WERI-Rb-1 (cell line): Measurements from ENCODE around the gene CCDC91.

Source experiments
- DNase-seq: peaks from one replicate; pipeline ENCODE4 v3.0.0-alpha.2; 2020
- H3K27ac ChIP-seq: fragments of 250-450 bp; sonication (Bioruptor Pico); 2 replicates; pipeline ENCODE4 v1.5.1; 2020; ENCODE audit warnings: mild to moderate bottlenecking, moderate library complexity
- H3K27me3 ChIP-seq: fragments of 250-450 bp; sonication (Bioruptor Pico); 2 replicates; pipeline ENCODE4 v1.5.1; 2021; ENCODE audit warnings: mild to moderate bottlenecking, low read depth, moderate library complexity; ENCODE audit not compliant: insufficient read depth, severe bottlenecking
- H3K36me3 ChIP-seq: fragments of 250-450 bp; sonication (Bioruptor Pico); 2 replicates; pipeline ENCODE4 v1.5.1; 2020; ENCODE audit warnings: mild to moderate bottlenecking, moderate library complexity
- H3K4me3 ChIP-seq: 2 replicates; pipeline ENCODE4 v1.5.1; 2011; ENCODE audit warnings: low read depth, mild to moderate bottlenecking, control low read depth, low read length
- H3K9me3 ChIP-seq: fragments of 250-450 bp; sonication (Bioruptor Pico); 2 replicates; pipeline ENCODE4 v1.5.1; 2021; ENCODE audit warnings: mild to moderate bottlenecking, moderate library complexity; ENCODE audit not compliant: severe bottlenecking
- CTCF ChIP-seq: IDR thresholded peaks from 2 replicates; pipeline ENCODE4 v1.5.1; 2011; ENCODE audit warnings: low read depth, mild to moderate bottlenecking, control low read depth, inconsistent platforms, low read length

Gene CCDC91

GRCh38 chr12:28537474-28537873 is 347.2 kb downstream of the CCDC91 start:
- Histone ChIP-seq H3K4me3 (no peak overlapping the region), H3K27me3 (no peaks in the 10 kb centered on the region), H3K27ac (no peak overlapping the region), H3K36me3 (no peaks in the 10 kb centered on the region), H3K9me3 (no peaks in the 10 kb centered on the region)
- no peak for DNase-seq
- no peak for TF ChIP-seq CTCF

GRCh38 chr12:28539691-28540323 is 349.6 kb downstream of the CCDC91 start:
- no peak overlapping the region for H3K4me3 ChIP-seq
- DNase-seq: no peak
- H3K9me3 ChIP-seq: no peaks in the 10 kb centered on the region
- no peak overlapping the region for H3K27ac ChIP-seq
- TF ChIP-seq CTCF: no peak
- H3K36me3 ChIP-seq: no peaks in the 10 kb centered on the region
- H3K27me3 ChIP-seq: no peaks in the 10 kb centered on the region

- H3K9me3 ChIP-seq: no peaks in the 10 kb centered on the region
- H3K27ac ChIP-seq: no peak overlapping the region
- no peaks in the 10 kb centered on the region for H3K36me3 ChIP-seq
- no peak for TF ChIP-seq CTCF
- DNase-seq: no peak
- H3K27me3 ChIP-seq: no peaks in the 10 kb centered on the region
- no peak overlapping the region for H3K4me3 ChIP-seq
Observed at GRCh38 chr12:28540324-28540714, 350.1 kb downstream of the CCDC91 start.

- TF ChIP-seq CTCF: no peak
- H3K9me3 ChIP-seq: no peaks in the 10 kb centered on the region
- no peak for DNase-seq
- no peak overlapping the region for H3K27ac ChIP-seq
- H3K36me3 ChIP-seq: no peaks in the 10 kb centered on the region
- no peak overlapping the region for H3K4me3 ChIP-seq
- H3K27me3 ChIP-seq: no peaks in the 10 kb centered on the region
Observed at GRCh38 chr12:28543021-28543890, 353.0 kb downstream of the CCDC91 start.

GRCh38 chr12:28550757-28551704 is 360.8 kb downstream of the CCDC91 start:
- H3K36me3 ChIP-seq: no peaks in the 10 kb centered on the region
- no peak for DNase-seq
- no peak overlapping the region for H3K27ac ChIP-seq
- H3K27me3 ChIP-seq: no peaks in the 10 kb centered on the region
- TF ChIP-seq CTCF: no peak
- no peak overlapping the region for H3K4me3 ChIP-seq
- H3K9me3 ChIP-seq: no peaks in the 10 kb centered on the region
